Measurements from ENCODE around the gene ID4. TPM values are rescaled to one million over a fixed set of nuclear protein-coding genes. Genes with fewer than 3 reads are reported as not detected.
A peak's percentile ranks its signal among the peaks of the same experiment; 100 is the strongest.

ID4 gene
- total RNA-seq, 1 experiment from 2014 or later: 0.10 TPM

- DNase-seq (ENCODE audit: low read depth, low spot score) (no peak), ATAC-seq (no peak; the same call in 1 of the 2 replicates)
- Histone ChIP-seq H3K36me3 (ENCODE audit: control insufficient read depth, insufficient read depth, low read length) (no peaks in the 10 kb centered on the region), H3K4me1 (ENCODE audit: control insufficient read depth, insufficient read depth, low read length) (peaks cover 17% of the 10 kb centered on the region), H3K27me3 (ENCODE audit: control insufficient read depth, insufficient read depth, low read length) (no peaks in the 10 kb centered on the region), H3K27ac (ENCODE audit: low read length) (peak overlapping the region; percentile 9; the same call in 1 of the 2 replicates), H3K9me3 (ENCODE audit: control insufficient read depth, insufficient read depth, low read depth, low read length) (no peaks in the 10 kb centered on the region; the same call in 1 of the 2 replicates), H3K4me3 (ENCODE audit: low read depth in 2 of 2, low read length in 2 of 2) (no peak overlapping the region)
- intact Hi-C loops (cut with micrococcal nuclease; ENCODE audit: unreplicated experiment) (no loop called here), in situ Hi-C loops (cut with HindIII; ENCODE audit: low pct_unique_long_range_greater_than_20kb, low sequenced_read_pairs) (no loop called here)
- CTCF ChIA-PET: no interaction called here
- BruUV-seq (replicated peaks): no TSS peak
- POLR2A ChIA-PET: no interaction called here
- TF ChIP-seq SIN3A (IDR thresholded peaks at IDR 0.05; ENCODE audit: borderline replicate concordance, insufficient read depth, low read depth, low read length) (no peak), REST (IDR thresholded peaks at IDR 0.05; ENCODE audit: insufficient read depth in 1 of 2, low read depth in 2 of 2, low read length in 1 of 2) (no peak), TCF7L2 (IDR thresholded peaks at IDR 0.05; ENCODE audit: low read depth, low read length) (no peak), CTCF (IDR thresholded peaks at IDR 0.05) (no peak), POLR2AphosphoS5 (IDR thresholded peaks at IDR 0.05; ENCODE audit: low read depth, low read length) (no peak)
Observed at GRCh38 chr6:19833947-19834346, 3.2 kb upstream of the ID4 start.

GRCh38 chr6:19834858-19835257 lies 2.3 kb upstream of the ID4 start:
- ATAC-seq (no peak), DNase-seq (ENCODE audit: low read depth, low spot score) (no peak)
- TF ChIP-seq REST (IDR thresholded peaks at IDR 0.05; ENCODE audit: insufficient read depth in 1 of 2, low read depth in 2 of 2, low read length in 1 of 2): no peak
- no peak for TF ChIP-seq CTCF (IDR thresholded peaks at IDR 0.05)
- TF ChIP-seq SIN3A (IDR thresholded peaks at IDR 0.05; ENCODE audit: borderline replicate concordance, insufficient read depth, low read depth, low read length): no peak
- no peak for TF ChIP-seq TCF7L2 (IDR thresholded peaks at IDR 0.05; ENCODE audit: low read depth, low read length)
- no peak overlapping the region for H3K4me3 ChIP-seq (ENCODE audit: low read depth in 2 of 2, low read length in 2 of 2)
- POLR2A ChIA-PET: no interaction called here
- CTCF ChIA-PET: no interaction called here
- H3K27me3 ChIP-seq (ENCODE audit: control insufficient read depth, insufficient read depth, low read length): no peaks in the 10 kb centered on the region
- BruUV-seq (replicated peaks): no TSS peak
- H3K27ac ChIP-seq (ENCODE audit: low read length): peak overlapping the region; percentile 23; the same call in 1 of the 2 replicates
- intact Hi-C loops (cut with micrococcal nuclease; ENCODE audit: unreplicated experiment) (no loop called here), in situ Hi-C loops (cut with HindIII; ENCODE audit: low pct_unique_long_range_greater_than_20kb, low sequenced_read_pairs) (no loop called here)
- H3K9me3 ChIP-seq (ENCODE audit: control insufficient read depth, insufficient read depth, low read depth, low read length): no peaks in the 10 kb centered on the region
- H3K4me1 ChIP-seq (ENCODE audit: control insufficient read depth, insufficient read depth, low read length): peaks cover 25% of the 10 kb centered on the region
- H3K36me3 ChIP-seq (ENCODE audit: control insufficient read depth, insufficient read depth, low read length): no peaks in the 10 kb centered on the region

Data from Panc1 (cell line).